NCI-H187 (cell line): ENCODE data around the gene SYT3.
A peak's percentile ranks its signal among the peaks of the same experiment; 100 is the strongest.

Source experiments
- DNase-seq, 2 experiments: peaks; one replicate each; lab custom pipeline; 2025; lab: John Stamatoyannopoulos, UW

The SYT3 gene

DNA sequence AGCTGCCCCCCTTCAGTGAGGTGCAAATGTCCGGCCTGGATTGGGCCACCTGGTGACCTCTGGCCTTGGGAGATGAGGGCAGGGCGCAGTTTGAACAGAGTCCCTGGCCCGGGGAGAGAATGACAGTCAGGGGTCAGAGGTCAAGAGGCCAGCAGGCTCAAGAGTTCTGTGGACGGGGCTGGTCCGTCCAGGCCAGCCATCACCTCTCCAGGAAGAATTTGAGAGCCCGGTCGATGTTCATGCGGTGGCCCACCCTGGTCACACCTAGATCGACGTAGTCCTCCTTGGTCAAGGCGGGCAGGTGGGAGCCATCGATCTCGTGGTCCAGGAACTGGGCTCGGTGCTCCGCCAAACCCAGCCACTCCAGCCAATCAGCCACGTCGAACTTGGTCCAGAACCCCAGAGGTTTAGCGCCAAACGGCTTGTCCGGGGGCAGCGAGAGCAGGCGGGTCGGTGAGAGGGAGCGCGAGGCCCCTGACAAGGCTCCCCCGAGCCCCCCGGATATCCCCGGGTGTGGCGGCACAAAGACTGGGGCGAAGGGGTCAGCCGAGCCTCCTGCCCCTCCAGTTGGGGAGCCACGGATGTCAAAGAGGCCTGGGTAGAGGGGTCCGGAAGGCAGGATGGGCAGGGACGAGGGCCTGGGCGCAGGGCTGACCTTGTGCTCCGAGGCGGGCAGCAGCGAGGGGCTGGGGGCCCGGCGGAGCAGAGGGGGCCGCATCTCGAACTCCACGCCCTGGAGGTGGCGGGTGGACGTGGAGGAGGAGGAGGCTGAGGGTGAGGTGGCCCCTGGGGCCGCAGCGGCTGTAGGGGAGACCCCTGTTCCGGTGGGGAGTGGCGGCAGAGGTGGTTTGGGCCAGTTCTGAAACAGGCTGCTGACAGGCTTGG, 22.3 kb upstream of the SYT3 start:
- no peak for DNase-seq

DNA sequence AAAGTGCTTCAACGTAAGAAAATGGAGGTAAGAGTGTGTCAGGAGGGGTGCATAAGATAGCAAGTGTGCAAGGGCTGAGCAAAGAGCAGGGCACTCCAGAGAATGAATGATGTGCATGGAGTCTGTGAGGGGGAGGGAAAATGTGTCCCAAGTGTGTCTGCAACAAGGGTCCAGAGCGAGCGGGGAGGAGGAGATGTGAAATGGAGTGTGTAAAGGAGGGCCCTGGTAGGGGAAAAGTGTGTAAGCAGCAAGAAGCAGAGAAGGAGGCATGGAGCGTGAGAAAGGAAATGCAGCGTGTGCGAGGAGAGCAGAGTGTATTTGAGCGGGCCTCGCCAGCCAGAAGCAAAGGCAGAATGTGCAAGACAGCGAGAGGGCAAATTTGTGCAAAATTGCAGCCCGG, 21.3 kb upstream of the SYT3 start:
- no peak for DNase-seq

DNA sequence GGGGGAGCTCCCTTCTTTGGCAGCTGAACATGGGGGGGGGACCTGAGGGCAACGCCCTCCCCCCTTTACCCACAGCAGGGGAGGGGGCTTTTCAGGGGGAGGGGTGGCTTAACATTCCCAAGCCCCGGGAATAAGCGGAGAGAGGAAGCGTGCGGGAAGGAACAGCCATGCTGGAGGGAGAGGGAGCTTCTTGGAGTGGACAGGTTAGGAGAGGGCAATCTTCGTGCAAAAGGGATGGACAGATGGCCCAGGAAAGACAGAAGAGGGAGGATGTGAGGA, 20.3 kb upstream of the SYT3 start:
- no peak for DNase-seq

DNA sequence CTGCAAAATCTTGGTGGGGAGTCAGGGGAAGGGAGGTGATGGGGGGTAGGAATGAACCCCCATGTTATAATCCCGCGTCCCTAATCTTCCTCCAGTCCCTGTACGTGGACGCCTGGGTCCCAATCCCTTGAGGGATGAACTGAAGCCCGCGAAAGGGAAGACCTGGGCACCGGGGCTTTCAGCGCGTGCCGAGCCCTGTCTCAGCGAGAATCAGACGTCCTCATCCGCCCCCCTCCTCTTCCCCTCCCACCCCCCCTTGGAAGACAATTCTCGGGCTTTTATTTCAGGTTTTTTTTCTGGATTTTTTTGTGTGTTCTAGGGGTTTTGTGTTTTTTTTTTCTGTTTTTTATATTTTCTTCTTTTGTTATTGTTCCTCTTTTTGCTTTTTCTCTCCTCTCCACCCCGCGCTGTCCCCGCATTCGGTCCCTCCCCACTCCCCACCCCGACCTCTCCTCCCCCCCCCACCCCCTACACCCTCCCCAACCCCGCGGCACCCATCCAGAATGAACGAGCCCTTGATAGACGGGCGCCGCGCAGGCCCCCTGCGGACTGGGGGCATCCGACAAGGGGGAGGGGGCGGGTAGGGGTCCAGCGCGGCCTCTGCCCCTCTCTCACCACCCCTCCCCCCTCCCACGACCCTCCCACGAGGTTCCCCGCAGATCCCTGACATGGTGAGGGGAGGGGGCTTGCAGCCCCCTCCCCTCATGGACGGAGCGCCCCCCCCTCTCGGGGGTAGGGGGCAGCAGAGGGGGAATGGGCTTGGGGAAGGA, 19.8 kb upstream of the SYT3 start:
- DNase-seq: no peak

- DNase-seq: peak in 1 of 2 experiments; percentile 32
Observed at GRCh38 chr19:50658441-50659317, 19.0 kb upstream of the SYT3 start.

- DNase-seq: no peak
Observed at GRCh38 chr19:50657712-50658440, 18.2 kb upstream of the SYT3 start.

DNA sequence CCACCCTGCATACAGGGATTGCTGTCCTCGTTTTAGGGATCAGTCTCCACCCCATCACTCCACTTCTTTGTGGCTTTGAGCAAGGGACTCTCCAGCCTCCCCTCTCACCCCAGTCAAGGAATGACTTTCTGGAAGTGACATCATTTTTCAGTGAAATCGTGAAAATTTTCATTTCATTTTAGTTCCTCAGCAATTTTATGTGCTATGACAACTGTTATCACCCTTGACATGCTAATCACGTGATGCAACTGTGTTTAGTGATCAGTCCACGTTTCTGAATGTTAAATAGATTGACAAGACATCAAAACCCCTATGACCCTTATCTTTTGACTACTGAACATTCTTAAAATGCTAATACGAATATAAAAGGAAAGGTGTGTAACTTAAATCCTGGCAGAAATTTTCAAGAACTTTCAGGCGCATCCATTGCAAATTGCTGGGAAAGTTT, 17.6 kb upstream of the SYT3 start:
- DNase-seq: no peak

DNA sequence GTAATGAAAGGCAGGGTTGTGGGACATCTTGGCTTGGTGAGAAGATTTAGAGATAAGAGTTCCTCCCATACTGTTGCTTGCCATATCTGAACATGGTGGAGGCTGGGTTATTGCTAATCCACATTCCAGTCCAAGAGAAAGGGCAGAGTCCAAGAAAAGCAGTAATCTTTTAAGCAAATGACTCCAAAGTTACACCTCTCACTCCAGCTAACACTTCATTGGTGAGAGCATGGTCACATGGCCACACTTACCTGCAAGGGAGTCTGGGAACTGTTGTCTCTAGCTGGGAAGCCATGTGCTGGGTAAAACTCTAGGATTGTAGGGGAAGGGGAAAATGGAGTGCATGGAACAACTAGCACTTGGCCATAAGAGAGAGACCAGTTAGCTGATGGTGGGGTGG, 15.2 kb upstream of the SYT3 start:
- DNase-seq: no peak

- DNase-seq: no peak
Observed at GRCh38 chr19:50652722-50653121, 13.0 kb upstream of the SYT3 start.

DNA sequence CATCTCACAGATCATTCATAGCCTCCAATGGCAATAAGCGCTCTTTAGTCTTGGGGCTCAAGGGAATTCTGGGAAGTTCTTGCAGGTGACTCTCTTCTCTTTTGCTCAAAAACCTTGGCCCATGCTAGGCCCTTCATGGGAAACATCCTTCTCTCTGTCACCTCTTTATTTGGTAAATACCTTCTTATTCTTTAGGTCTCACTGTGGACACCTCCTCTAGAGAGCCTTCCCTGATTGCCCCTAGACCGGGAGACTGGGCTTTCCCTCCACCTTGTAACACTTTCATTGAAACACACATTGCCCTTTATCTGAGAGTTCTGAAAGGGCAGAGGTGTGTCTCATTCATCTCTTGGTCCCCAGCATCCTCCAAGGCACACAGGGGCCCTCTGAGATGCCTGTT, 11.5 kb upstream of the SYT3 start:
- no peak for DNase-seq

GRCh38 chr19:50649433-50650391, 10.0 kb upstream of the SYT3 start, which contains the start of gene C19orf81:
Gene C19orf81 (plus strand): TSS chr19:50649445. CDS start chr19:50649445, 0 bp downstream.
- no peak for DNase-seq

DNA sequence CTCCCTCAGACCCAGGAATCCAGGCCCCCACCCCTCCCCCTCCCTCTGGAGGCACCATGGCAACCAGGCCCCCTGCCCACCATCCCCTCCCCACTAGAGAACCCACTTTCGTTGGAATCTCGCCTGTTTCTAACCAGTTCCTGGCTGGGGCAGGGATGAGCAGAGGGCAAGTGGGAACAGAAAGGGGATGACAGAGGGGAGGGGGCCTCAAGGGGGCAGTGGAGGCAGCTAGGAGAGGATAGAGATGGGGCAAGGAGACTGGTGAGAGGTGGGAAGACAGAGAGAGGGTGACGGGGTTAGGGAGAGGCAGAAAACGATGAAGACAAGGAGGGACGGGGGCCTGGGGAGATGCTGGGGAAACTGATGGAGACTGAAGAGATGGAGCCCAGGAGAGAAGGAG, 9.0 kb upstream of the SYT3 start:
- no peak for DNase-seq

GRCh38 chr19:50647879-50648615, 8.4 kb upstream of the SYT3 start:
- no peak for DNase-seq

- no peak for DNase-seq
Observed at GRCh38 chr19:50646074-50646807, 6.6 kb upstream of the SYT3 start.

GRCh38 chr19:50645107-50645506, 5.4 kb upstream of the SYT3 start:
- DNase-seq: no peak

DNA sequence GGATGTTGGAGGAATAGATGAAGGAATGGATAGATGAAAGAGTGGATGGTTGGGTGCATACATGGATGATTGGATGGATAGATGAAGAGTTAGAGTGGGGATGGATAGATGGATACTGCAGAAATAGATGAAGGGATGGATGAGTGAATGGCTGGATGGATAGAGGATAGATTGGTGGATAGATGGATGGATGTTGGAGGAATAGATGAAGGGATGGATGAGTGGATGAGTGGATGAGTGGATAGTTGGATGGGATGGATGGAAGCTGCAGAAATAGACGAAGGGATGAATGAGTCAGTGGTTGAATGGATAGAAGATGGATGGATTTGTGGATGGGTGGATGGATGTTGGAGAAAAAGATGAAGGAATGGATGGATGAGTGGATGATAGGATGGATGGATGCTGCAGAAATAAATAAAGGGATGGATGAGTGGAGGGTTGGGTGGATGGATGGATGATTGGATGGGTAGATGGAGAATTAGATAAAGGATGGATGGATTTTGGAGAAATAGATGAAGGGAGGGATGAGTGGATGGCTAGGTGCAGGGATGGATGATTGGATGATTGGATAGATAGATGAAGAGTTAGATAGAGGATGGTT, 4.7 kb upstream of the SYT3 start:
- no peak for DNase-seq

DNA sequence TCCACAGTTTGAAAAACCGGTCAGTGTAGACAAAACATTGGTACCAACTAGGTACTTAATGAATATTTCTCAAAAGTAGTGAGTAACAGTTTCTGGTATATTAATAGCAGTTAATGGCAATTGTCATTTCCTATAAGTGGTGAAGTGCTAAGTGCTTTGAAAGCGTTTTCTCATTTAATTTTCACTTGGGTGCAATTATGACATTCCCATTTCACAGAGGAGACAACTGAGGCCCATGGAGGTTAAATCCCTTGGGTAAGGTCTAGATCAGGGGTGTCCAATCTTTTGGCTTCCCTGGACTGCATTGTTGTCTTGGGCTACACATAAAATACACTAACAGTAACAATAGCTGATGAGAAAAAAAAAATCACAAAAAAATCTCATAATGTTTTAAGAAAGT, 687 bp upstream of the SYT3 start:
- DNase-seq: no peak

DNA sequence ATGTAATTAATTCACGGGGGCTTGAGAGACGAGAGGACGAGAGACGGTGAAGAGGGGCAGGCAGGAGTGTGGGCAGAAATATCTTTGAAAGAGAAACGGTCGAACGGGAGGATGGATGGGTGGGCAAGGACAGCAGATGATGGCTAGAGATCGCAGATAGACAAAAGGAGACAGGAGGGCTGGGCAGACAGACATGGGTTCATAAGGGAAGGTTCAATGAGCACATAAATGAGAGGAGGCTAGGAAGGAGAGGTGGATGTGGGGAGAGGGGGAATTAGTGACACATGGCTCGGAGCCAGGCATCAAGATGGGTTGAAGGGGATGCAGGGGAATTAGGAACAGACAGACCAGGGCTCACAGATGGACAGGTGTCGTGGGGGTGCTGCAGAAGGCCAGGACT, 1.1 kb downstream of the SYT3 start:
- DNase-seq: no peak
